A549 (cell line): ENCODE results near the gene NFKBIZ.

Experiments used
- CHD4 ChIP-seq: fragments of 200-600 bp; sonication (generic); IDR thresholded peaks from 2 replicates; pipeline ENCODE4 v1.6.1; 2016; ENCODE audit warnings: antibody characterized with exemption, mild to moderate bottlenecking, borderline replicate concordance
- CTCF ChIP-seq: fragments of >200 bp; sonication (Bioruptor Twin); formaldehyde crosslinking; IDR thresholded peaks from 3 replicates; pipeline ENCODE4 v1.5.1; 2016
- EP300 ChIP-seq, 2 experiments: fragments of >200 bp; sonication (Bioruptor Twin); formaldehyde crosslinking; IDR thresholded peaks; 2 replicates in 1 of 2; 3 replicates in 1 of 2; pipeline ENCODE4 v1.6.1; 2016 to 2017
- FOSB ChIP-seq: fragments of 250-450 bp; sonication (Bioruptor Pico); IDR thresholded peaks from 2 replicates; pipeline ENCODE4 v1.5.0; 2020; ENCODE audit warnings: mild to moderate bottlenecking, moderate library complexity
- MAZ ChIP-seq: fragments of 150-350 bp; IDR thresholded peaks from 2 replicates; pipeline ENCODE4 v1.6.1; 2014; ENCODE audit warnings: antibody characterized with exemption, low read depth, low read length, borderline replicate concordance
- PBX3 ChIP-seq: IDR thresholded peaks from 2 replicates; pipeline ENCODE4 v1.6.1; 2012
- SMC3 ChIP-seq: fragments of >200 bp; sonication (Bioruptor Twin); formaldehyde crosslinking; IDR thresholded peaks from 3 replicates; pipeline ENCODE4 v1.6.1; 2018; ENCODE audit warnings: inconsistent platforms

GRCh38 chr3:101854608-101855304, 5.4 kb downstream of the NFKBIZ start:
- TF ChIP-seq CTCF: no peak
- no peak for TF ChIP-seq SMC3
- no peak for TF ChIP-seq CHD4
- no peak for TF ChIP-seq PBX3
- no peak for TF ChIP-seq EP300 (IDR thresholded peaks at IDR 0.05)
- no peak; the same call in 1 of the 2 replicates for TF ChIP-seq FOSB (CRISPR knock-in tag)
- TF ChIP-seq MAZ: no peak
